ENCODE results near the gene ARHGEF35. TPM values are rescaled to one million over a fixed set of nuclear protein-coding genes. Genes with fewer than 3 reads are reported as not detected.
"Not testable (repeated sequence)": the region's sequence is repeated elsewhere in the genome, so short reads cannot be mapped to it uniquely, and the experiment has no call there.

The ARHGEF35 gene
- total RNA-seq, 1 donor from 2014 or later, result 2.8 TPM

DNA sequence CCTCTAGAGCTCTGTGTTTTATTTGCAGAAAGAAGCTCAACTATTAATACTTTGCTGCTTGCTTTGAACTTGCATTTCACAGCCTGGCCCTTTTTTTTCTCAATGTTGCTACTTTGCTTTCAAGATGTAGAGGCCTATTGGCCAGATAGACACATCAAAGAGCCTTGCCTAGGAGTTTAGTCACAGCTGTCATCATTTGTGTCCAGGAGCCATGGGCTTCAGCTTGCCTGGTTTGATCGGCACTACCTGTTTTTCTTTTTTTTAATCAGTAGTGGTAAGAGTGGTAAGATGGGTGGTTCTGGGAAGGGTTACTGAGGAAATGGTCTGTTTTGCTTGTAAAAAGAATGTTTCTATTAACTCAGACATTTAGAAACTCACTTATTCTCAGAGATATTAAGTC, 6.3 kb upstream of the ARHGEF35 start:
- H3K36me3 Mint-ChIP-seq (ENCODE audit: low read depth); intact Hi-C loops (cut with micrococcal nuclease); H3K9me3 Mint-ChIP-seq; H3K27me3 Mint-ChIP-seq; H3K4me3 Mint-ChIP-seq; H3K4me1 Mint-ChIP-seq; DNase-seq; H3K27ac Mint-ChIP-seq: not testable (repeated sequence)

DNA sequence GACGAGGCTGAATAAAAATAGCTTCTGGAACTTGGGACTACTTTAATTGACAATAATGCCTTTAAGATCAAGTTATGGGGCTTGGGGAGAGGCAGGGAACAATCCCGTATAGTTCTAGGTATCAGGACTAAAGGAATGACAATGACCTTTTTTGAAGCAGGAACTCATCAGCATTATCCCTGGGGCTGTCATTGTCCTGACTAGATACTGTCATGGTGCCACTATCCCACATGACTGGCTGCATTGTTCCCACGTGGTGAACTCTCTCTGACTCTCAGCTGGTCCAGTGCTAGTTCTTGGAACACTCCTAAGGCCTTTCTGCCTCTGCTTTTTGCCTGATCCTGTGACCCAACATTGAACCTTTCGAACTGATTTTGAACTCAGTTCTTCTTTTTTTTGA, 3.3 kb upstream of the ARHGEF35 start:
- DNase-seq; H3K4me1 Mint-ChIP-seq; intact Hi-C loops (cut with micrococcal nuclease); H3K27ac Mint-ChIP-seq; H3K9me3 Mint-ChIP-seq; H3K36me3 Mint-ChIP-seq (ENCODE audit: low read depth); H3K27me3 Mint-ChIP-seq; H3K4me3 Mint-ChIP-seq: not testable (repeated sequence)

DNA sequence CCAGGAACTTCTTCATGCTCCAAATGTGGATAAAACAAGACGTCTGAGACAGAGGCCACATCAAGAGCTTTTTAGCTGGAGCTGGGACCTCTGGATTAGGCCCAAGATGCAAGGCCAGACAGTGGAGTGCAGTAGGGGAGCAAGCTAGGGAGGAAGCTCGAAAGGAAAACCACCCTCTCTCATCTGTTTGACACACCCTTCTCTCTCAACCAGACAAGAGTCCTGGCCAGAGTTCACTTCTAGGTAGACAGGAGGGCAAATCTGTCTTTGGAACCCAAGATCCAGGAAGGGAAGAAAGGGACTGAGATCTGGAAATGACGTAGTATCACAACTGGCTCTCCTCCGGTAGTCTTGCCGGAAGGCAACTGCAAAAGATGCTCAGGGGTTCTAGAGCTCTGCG, 1.2 kb downstream of the ARHGEF35 start:
- H3K27ac Mint-ChIP-seq; H3K36me3 Mint-ChIP-seq (ENCODE audit: low read depth); intact Hi-C loops (cut with micrococcal nuclease); H3K4me1 Mint-ChIP-seq; DNase-seq; H3K9me3 Mint-ChIP-seq; H3K27me3 Mint-ChIP-seq; H3K4me3 Mint-ChIP-seq: not testable (repeated sequence)

DNA sequence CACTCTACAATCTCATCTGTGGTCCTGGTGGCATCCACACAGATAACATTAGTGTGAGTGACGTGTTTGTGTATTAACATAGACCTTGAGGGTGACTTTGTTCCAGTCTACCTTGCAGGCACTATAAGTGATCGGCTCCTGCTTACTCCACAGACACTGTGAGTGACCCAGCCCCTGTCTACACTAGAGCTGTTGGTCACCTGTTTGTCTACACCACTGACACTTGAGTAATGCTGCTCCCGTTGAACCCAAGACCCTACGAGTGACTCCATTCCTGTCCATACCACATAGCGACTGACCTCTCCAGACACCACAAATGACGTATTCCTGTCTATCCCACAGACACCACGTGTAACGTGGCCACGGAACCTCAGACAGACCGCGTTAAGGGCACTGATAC, 1.9 kb downstream of the ARHGEF35 start:
- H3K4me1 Mint-ChIP-seq; H3K27me3 Mint-ChIP-seq; H3K27ac Mint-ChIP-seq; H3K36me3 Mint-ChIP-seq (ENCODE audit: low read depth); H3K4me3 Mint-ChIP-seq; H3K9me3 Mint-ChIP-seq; intact Hi-C loops (cut with micrococcal nuclease); DNase-seq: not testable (repeated sequence)

DNA sequence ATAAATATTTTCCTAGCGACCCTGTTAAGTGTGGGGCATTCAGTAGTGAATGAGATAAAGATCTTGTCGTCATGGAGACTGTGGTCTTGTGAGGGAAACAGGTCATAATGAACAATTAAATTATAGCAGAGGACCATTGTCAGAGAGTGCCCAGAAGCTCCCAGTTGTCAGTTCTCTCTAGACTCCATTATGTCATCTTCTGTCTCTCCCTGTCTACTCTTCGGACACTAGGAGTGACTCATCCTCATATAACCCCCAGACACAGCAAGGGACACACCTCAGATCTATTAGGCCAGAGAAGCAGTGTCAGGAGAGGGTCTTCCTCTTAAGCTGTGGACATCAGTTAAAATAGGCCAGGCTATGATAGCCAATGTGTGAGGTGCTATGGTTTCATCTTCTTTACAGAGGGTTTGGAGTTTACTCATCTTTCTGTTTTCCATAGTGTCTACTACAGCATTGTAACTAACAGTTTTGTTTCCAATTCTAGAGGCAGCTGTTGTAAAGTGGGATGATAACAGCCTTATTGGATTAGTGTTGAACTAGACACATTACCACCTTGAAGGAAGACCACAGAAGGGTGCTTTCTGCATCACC, 7.0 kb downstream of the ARHGEF35 start:
- H3K9me3 Mint-ChIP-seq; H3K27ac Mint-ChIP-seq; H3K4me3 Mint-ChIP-seq; intact Hi-C loops (cut with micrococcal nuclease); H3K36me3 Mint-ChIP-seq (ENCODE audit: low read depth); H3K27me3 Mint-ChIP-seq; H3K4me1 Mint-ChIP-seq; DNase-seq: not testable (repeated sequence)

DNA sequence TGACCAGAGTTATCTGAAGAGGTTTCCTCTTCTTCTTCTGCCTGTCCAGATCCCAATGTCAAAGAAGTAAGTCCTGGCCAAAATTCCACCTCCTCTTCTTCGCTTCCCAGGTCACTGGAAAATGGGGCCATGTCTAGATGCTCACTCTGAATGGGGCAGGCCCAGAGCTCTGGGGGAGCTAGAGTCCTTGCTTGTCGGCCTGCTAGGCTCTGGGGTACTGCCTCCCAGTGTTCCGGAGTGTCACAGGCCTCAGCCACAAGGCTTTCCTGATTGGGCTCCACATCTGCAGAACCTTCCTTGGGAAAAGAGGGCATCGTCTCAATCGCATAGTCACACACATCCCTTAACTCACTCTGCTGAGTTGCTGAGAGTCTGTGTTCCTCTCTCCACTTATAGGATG, 7.8 kb downstream of the ARHGEF35 start:
- H3K36me3 Mint-ChIP-seq (ENCODE audit: low read depth); H3K9me3 Mint-ChIP-seq; H3K4me3 Mint-ChIP-seq; H3K4me1 Mint-ChIP-seq; intact Hi-C loops (cut with micrococcal nuclease); DNase-seq; H3K27ac Mint-ChIP-seq; H3K27me3 Mint-ChIP-seq: not testable (repeated sequence)

DNA sequence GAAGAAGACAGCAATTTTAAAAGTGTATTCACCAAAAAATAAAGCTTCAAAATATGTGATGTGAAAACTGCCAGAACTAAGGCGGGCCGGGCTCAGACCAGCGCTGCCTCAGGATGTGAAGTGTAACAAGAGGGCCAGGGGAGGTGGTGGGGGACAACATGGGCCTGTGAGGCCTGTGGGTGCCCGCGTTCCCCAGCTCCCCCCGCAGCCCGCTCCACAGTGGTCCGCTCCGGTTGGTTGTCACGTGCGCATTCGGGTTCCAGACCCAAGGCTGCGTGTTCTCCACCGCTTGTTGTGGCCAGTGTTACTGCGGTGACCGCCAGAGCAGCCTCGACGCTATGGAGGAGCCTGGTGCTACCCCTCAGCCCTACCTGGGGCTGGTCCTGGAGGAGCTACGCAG, 12.5 kb downstream of the ARHGEF35 start, which contains the start of gene CTAGE4:
TSS of gene CTAGE4 (plus strand) at position 301 of the 400 bp plus-strand sequence. CDS start at position 339, 38 bp downstream.
- H3K9me3 Mint-ChIP-seq; H3K4me1 Mint-ChIP-seq; H3K4me3 Mint-ChIP-seq; H3K36me3 Mint-ChIP-seq (ENCODE audit: low read depth); DNase-seq; H3K27me3 Mint-ChIP-seq; H3K27ac Mint-ChIP-seq; intact Hi-C loops (cut with micrococcal nuclease): not testable (repeated sequence)

DNA sequence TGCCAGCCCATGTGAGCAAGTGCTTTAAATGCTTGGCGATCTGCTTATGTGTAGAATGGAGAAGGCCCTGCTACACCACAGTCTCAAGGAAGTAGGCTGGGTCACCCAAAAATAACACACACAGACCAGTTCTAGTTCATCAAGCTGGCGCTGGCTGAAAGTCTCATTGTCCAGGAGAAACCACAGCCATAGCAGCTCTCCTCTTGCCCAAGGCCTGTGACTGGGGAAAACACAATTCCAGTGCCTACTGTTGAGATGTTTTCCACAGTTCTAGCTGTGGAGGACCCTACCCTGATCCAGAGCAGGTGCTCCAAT, 16.5 kb downstream of the ARHGEF35 start:
- H3K36me3 Mint-ChIP-seq (ENCODE audit: low read depth); H3K4me1 Mint-ChIP-seq; H3K27ac Mint-ChIP-seq; DNase-seq; H3K9me3 Mint-ChIP-seq; H3K4me3 Mint-ChIP-seq: not testable (repeated sequence)
- intact Hi-C loops (cut with micrococcal nuclease), result loop anchor here (5.0 kb wide), 1 partner anchor 213 kb away; no protein-coding TSS in a partner anchor
- peaks cover 18% of the 10 kb centered on the region for H3K27me3 Mint-ChIP-seq

DNA sequence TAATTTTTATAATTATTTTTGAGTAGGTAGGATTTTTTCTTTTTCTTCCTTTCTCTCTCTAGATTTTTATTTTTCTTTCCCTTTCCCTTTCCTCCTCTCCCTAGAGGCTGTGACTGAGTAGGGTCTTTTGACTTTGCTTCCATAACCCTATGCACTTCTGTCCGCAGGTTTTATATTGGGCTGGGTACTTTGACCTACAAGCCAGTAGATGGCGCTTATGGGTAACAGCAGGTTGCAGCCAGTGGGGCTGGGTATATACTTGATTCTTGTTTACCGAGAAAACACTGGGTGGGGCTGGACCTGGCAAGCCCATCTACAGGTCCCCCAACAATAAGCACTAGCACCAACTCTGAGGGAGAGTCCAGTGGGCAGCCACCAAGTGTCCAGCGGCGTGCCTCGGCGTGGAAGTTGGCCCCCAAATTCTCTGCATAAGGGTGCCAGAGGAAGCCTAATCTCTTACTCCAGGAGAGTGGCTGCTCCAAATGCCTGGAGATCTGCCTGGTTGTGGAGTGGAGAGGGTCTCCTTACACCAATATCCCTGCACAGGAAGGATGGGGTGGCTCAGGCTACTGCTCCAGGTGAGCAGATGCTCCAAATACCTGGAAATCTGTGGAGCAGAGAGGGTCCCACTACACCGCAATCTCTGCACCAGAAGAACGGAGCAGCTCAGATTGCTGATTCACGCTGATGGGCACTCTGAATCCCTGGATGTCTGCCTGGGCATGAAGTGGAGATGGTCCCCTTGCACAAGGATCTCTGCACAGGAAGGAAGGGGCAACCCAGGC, 17.1 kb downstream of the ARHGEF35 start:
- intact Hi-C loops (cut with micrococcal nuclease), result loop anchor here (5.0 kb wide), 1 partner anchor 214 kb away; no protein-coding TSS in a partner anchor
- DNase-seq, result peak; percentile 80
- not testable (repeated sequence) for H3K4me3 Mint-ChIP-seq; H3K36me3 Mint-ChIP-seq (ENCODE audit: low read depth); H3K27ac Mint-ChIP-seq; H3K4me1 Mint-ChIP-seq; H3K9me3 Mint-ChIP-seq
- H3K27me3 Mint-ChIP-seq, result peaks cover 19% of the 10 kb centered on the region

DNA sequence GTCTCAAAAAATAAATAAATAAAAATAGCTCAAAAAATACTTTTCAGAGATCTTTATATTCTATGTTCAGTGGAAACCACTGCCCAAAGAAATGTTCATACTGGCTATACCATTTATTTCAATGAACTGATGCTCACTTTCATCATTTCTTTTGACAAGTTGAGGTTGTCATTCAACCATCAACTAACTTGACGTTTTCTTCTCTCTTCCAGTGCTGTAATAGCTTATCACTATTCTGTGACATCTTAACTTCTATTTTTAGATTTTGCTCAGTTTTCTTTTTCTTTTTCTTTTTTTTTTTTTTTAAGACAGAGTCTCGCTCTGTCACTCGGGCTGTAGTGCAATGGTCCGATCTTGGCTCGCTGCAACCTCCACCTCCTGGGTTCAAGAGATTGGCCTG, 21.0 kb downstream of the ARHGEF35 start:
- Mint-ChIP-seq H3K27me3 (peaks cover 29% of the 10 kb centered on the region), H3K36me3 (ENCODE audit: low read depth) (no peaks in the 10 kb centered on the region), H3K27ac (no peak overlapping the region), H3K4me1 (peaks cover 1% of the 10 kb centered on the region), H3K9me3 (peaks cover 4% of the 10 kb centered on the region), H3K4me3 (no peak overlapping the region)
- intact Hi-C loops (cut with micrococcal nuclease), result loop anchor here (5.0 kb wide), 1 partner anchor 218 kb away; no protein-coding TSS in a partner anchor
- DNase-seq, result no peak

DNA sequence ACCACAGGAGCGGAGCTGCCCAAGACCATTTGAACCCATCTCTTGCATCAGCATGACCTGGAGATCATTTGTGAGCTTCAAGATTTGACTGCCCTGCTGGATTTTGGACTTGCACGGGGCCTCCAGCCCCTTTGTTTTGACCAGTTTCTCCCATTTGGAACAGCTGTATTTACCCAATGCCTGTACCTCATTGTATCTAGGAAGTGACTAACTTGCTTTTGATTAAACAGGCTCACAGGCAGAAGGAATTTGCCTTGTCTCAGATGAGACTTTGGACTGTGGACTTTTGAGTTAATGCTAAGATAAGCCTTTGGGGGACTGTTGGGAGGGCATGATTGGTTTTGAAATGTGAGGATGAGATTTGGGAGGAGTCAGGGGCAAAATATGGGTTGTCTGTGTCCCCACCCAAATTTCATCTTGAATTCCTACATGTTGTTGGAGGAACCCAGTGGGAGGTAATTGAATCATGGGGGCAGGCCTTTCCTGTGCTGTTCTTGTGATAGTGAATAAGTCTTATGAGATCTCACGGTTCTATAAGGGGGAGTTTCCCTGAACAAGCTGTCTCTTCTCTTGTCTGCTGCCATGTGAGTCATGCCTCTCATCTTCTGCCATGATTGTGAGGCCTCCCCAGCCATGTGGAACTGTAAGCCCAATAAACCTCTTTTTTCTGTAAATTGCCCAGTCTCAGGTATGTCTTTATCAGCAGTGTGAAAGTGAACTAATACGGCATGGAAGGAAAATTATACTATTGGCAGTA, 23.9 kb downstream of the ARHGEF35 start:
- H3K9me3 Mint-ChIP-seq; H3K4me1 Mint-ChIP-seq; H3K27ac Mint-ChIP-seq; intact Hi-C loops (cut with micrococcal nuclease); DNase-seq; H3K36me3 Mint-ChIP-seq (ENCODE audit: low read depth); H3K4me3 Mint-ChIP-seq: not testable (repeated sequence)
- H3K27me3 Mint-ChIP-seq, result peaks cover 20% of the 10 kb centered on the region

DNA sequence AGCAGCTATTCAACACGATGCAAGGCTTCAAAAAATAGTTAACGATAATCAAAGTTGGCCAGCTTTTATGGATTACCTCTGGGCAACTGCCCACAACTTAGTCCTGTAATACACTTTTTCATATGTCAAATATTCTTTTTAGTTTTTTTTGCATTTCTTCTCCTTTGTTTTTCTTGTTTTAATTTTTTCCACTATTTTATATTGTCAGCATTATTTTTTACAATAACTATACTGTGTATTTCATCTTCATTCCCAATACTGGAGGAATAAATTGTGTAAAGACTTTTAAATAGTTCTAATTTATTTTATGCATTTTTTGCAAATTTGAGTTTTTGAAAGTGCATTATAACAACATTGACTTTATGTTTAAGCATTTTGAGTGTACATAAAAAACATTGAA, 30.8 kb downstream of the ARHGEF35 start:
- Mint-ChIP-seq H3K9me3 (no peaks in the 10 kb centered on the region), H3K36me3 (ENCODE audit: low read depth) (no peaks in the 10 kb centered on the region), H3K4me3 (no peak overlapping the region), H3K4me1 (no peaks in the 10 kb centered on the region), H3K27ac (no peak overlapping the region), H3K27me3 (peaks cover 14% of the 10 kb centered on the region)
- intact Hi-C loops (cut with micrococcal nuclease), result no loop called here
- DNase-seq, result no peak

DNA sequence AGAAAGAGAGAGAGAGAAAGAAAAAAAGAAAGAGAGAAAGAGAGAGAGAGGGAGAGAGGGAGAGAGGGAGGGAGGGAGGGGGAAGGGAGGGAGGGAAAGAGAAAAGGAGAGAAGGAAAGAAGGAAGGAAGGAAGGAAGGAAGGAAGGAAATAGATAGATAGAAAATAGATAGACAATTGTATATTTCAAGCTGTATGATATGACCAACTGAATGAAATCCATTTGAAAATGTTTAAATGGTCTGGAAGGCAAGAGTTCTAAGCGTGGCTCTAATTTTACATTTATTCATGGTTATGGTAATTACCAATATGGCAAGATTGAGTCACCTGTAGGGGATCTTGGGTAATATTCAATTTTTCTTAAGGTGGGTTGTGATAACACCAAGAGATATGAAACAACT, 36.8 kb downstream of the ARHGEF35 start:
- H3K4me3 Mint-ChIP-seq, result no peak overlapping the region

DNA sequence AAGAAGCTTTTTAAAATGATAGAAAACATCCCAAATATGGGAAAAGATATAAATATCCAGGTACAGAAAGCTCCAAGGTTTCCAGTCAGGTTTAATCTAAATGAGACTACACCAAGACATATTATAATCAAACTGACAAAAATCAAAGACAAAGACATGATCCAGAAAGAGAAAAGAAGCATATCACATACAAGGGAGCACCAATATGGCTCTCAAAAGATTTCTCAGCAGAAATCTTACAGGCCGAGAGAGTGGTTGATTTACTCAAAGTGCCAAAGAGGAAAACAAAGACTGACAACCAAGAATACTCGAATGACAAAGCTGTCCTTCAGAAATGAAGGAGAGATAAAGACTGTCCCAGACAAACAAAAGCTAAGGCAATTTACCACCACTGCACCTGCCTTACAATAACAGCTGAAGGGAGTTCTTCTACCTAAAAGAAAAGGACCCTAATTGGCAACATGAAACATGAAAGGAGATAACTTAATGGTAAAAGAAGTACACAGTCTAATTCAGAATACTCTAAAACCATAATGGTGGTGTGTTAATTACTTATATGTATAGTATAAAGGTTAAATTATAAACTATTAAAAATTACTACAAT, 47.3 kb downstream of the ARHGEF35 start:
- Mint-ChIP-seq H3K27ac (no peak overlapping the region), H3K9me3 (peaks cover 18% of the 10 kb centered on the region), H3K36me3 (ENCODE audit: low read depth) (peaks cover 2% of the 10 kb centered on the region), H3K4me1 (no peaks in the 10 kb centered on the region), H3K27me3 (peaks cover 12% of the 10 kb centered on the region), H3K4me3 (no peak overlapping the region)
- intact Hi-C loops (cut with micrococcal nuclease), result no loop called here
- DNase-seq, result no peak

More for the DNA sequence above, 36.8 kb downstream of the ARHGEF35 start:
- peaks cover 20% of the 10 kb centered on the region for H3K27me3 Mint-ChIP-seq
- H3K4me1 Mint-ChIP-seq, result no peaks in the 10 kb centered on the region
- no peaks in the 10 kb centered on the region for H3K36me3 Mint-ChIP-seq (ENCODE audit: low read depth)
- H3K27ac Mint-ChIP-seq, result no peak overlapping the region
- H3K9me3 Mint-ChIP-seq, result no peaks in the 10 kb centered on the region
- intact Hi-C loops (cut with micrococcal nuclease), result no loop called here
- DNase-seq, result no peak
